ENCODE measurements around the gene AFAP1. TPM values are rescaled to one million over a fixed set of nuclear protein-coding genes. Genes with fewer than 3 reads are reported as not detected.

Gene AFAP1
- total and polyA plus RNA-seq, 2 of the 8 experiments (the other 6 are each of a cell fraction or from before 2014, with no cell fraction given) = 3.6 to 18.2 TPM

DNA sequence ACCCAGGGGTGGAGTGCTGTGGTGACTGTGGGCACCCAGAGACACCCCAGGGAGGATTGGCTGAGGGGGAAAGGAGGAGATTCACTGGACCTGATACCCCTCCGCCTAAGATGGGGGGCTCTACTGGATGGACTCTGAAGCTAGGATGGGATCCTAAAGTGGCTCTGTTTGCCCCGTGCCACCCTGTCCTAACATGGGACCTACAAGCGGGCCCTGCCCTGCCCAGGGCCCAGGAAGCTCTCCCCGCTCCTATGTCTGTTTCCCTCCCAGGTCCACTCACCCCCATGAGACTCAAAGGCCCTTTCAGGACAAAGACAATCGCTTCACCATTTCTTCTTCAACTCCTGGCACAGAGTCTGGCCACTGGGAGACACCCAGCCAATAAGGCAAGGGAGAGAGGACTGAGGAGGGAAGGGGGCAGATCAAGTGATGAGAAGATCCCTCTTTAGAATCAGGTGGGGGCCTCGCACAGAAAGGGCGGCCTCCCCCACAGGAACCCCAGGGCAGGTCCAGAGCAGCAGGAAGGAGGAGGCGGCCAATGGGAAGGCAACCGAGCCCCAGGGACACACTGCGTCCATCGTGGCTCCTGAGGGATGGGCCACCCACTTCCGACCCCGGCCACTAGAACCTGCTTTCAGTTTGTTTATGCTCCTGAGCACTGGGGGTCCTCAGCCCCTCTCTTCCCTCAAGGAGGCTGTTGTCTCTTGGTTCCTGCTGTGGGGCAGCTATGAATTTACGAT lies 155.4 kb downstream of the AFAP1 start:
- Histone ChIP-seq H3K14ac (ENCODE audit: insufficient read length) (no peak overlapping the region), H3K79me1 (ENCODE audit: low read depth, low read length) (no peaks in the 10 kb centered on the region), H3K4ac (replicated peaks; ENCODE audit: insufficient read length, low read depth, low read length) (no peak overlapping the region), H3K9me3 (ENCODE audit: insufficient read depth in 2 of 2, low read depth in 1 of 2, low read length in 1 of 2) (no peaks in the 10 kb centered on the region), H4K8ac (ENCODE audit: extremely low read depth, insufficient read depth, low read length) (no peak overlapping the region), H4K20me1 (replicated peaks in 1 of 2; ENCODE audit: control insufficient read depth in 1 of 2, insufficient read depth in 2 of 2, low read length in 2 of 2) (peaks cover 0 to 2% of the 10 kb centered on the region in 2 experiments), H3K9ac (replicated peaks in 1 of 4; ENCODE audit: extremely low read depth in 1 of 4, low read depth in 3 of 4, low read length in 3 of 4) (no peak overlapping the region), H4K91ac (replicated peaks; ENCODE audit: insufficient read length, low read length) (no peak overlapping the region), H2BK120ac (replicated peaks; ENCODE audit: low read depth, low read length) (no peak overlapping the region), H3K23me2 (ENCODE audit: low read depth, low read length) (no peaks in the 10 kb centered on the region), H3K36me3 (ENCODE audit: control insufficient read depth in 2 of 4, insufficient read depth in 4 of 4, low read length in 3 of 4) (no peaks in the 10 kb centered on the region; a peak in 1 of 8 replicates), H3K23ac (ENCODE audit: insufficient read length) (no peak overlapping the region), H3K4me2 (ENCODE audit: insufficient read depth in 1 of 2, low read depth in 2 of 2, low read length in 2 of 2) (no peak overlapping the region), H3K79me2 (ENCODE audit: control insufficient read depth in 1 of 2, insufficient read depth in 2 of 2, low read length in 2 of 2) (no peaks in the 10 kb centered on the region), H2BK12ac (ENCODE audit: low read depth, low read length) (no peak overlapping the region), H3K4me1 (replicated peaks in 1 of 4; ENCODE audit: control insufficient read depth in 3 of 4, insufficient read depth in 4 of 4, low read length in 3 of 4) (no peaks in the 10 kb centered on the region), H2BK15ac (ENCODE audit: low read length) (no peak overlapping the region), H2AFZ (ENCODE audit: low read length) (no peak overlapping the region), H3K4me3 (ENCODE audit: extremely low read depth in 1 of 4, insufficient read depth in 2 of 4, low read depth in 3 of 4, low read length in 4 of 4) (no peak overlapping the region), H3K18ac (ENCODE audit: extremely low read depth, low read length) (no peak overlapping the region), H3K56ac (replicated peaks; ENCODE audit: insufficient read length, low read depth, low read length) (no peak overlapping the region), H4K5ac (ENCODE audit: insufficient read length, low read depth, low read length) (no peak overlapping the region), H3K27me3 (replicated peaks in 1 of 4; ENCODE audit: control insufficient read depth in 3 of 4, extremely low read depth in 1 of 4, insufficient read depth in 3 of 4, low read length in 3 of 4) (no peaks in the 10 kb centered on the region), H2BK5ac (ENCODE audit: low read depth, low read length) (no peak overlapping the region), H2AK5ac (ENCODE audit: low read depth, low read length) (no peak overlapping the region), H2BK20ac (ENCODE audit: low read length) (no peak overlapping the region), H3K27ac (ENCODE audit: low read depth, low read length) (no peak overlapping the region; the same call in 1 of the 2 replicates)
- ChIA-PET POLR2A (ENCODE audit: partially characterized antibody) (no interaction called here), CTCF (ENCODE audit: partially characterized antibody) (interaction anchor here (1.5 kb wide), 1 partner anchor 20 kb away, joined by 3 read pairs; no protein-coding TSS in a partner anchor)
- WGBS, 2 experiments (ENCODE audit: extremely low coverage in 1 of 2, insufficient coverage in 1 of 2, insufficient read length in 1 of 2, insufficient replicate concordance in 2 of 2, low coverage in 1 of 2, low lambda C conversion rate in 2 of 2, missing lambda C conversion rate in 1 of 2) = 93% methylated on average over 11 of the region's 14 CpGs; no CpG with 5 or more reads in 1 of the 2 experiments
- FAIRE-seq (no peak), DNase-seq (ENCODE audit: low read depth in 1 of 2, low spot score in 2 of 2) (no peak)
- TF ChIP-seq BCL11A (IDR thresholded peaks at IDR 0.05; ENCODE audit: low read depth in 2 of 2, low read length in 2 of 2) = no peak
- TF ChIP-seq JUND (IDR thresholded peaks at IDR 0.05; ENCODE audit: low read length) = no peak
- TF ChIP-seq KDM4A (IDR thresholded peaks at IDR 0.05; ENCODE audit: low read depth, low read length, severe bottlenecking) = no peak
- no peak for TF ChIP-seq SRF (IDR thresholded peaks at IDR 0.05; ENCODE audit: low read depth, low read length)
- TF ChIP-seq CHD1 (IDR thresholded peaks at IDR 0.05; ENCODE audit: low read depth, low read length) = no peak
- no peak for TF ChIP-seq RAD21 (IDR thresholded peaks at IDR 0.05 in 1 of 2, conservative IDR thresholded peaks at IDR 0.05 in 1 of 2; ENCODE audit: low read depth in 2 of 2, low read length in 2 of 2)
- TF ChIP-seq ZNF274 (IDR thresholded peaks at IDR 0.05; ENCODE audit: borderline replicate concordance, extremely low read depth, low read length) = no peak

Data from H1 (cell line).